ENCODE results near the gene OPCML.

DNA sequence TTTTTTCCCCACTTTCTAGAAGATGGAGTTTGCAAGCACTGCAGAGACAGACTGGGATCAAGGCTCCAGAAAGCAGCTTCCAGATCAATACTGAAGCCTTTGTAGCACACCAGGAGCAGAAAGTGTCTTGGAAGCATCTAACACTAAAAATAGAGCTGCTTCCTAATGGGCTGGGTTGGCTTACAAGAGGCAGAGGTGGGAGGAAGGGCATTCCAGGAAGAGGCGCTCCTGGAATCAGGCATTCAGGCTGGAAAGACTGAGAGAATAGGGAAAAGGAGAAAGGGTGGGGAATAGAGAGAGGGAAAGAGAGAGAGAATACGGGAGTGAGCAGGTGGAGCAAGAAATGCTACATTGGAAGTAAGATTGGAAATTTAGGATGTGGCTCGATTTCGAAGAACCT lies 395.9 kb downstream of the OPCML start:
- TF ChIP-seq CTCF (IDR thresholded peaks at IDR 0.05; ENCODE audit: low read depth, low read length, poor library complexity, severe bottlenecking) (no peak), EZH2phosphoT487 (IDR thresholded peaks at IDR 0.05; ENCODE audit: borderline replicate concordance, low read length) (no peak)

All from DOHH2 (cell line).